LNCaP clone FGC (cell line): ENCODE measurements around the gene HADHB.
"Not testable (repeated sequence)": the region's sequence is repeated elsewhere in the genome, so short reads cannot be mapped to it uniquely, and the experiment has no call there.

ENCODE experiments used
- DNase-seq: peaks from one replicate; pipeline ENCODE4 v3.0.0-alpha.2; 2011; ENCODE audit warnings: low read depth
- H3K4me3 ChIP-seq: 2 replicates; pipeline ENCODE4 v1.5.1; 2011; ENCODE audit warnings: mild to moderate bottlenecking, low read depth, low read length, control low read depth
- CTCF ChIP-seq: IDR thresholded peaks from 2 replicates; pipeline ENCODE4 v1.5.1; 2012; ENCODE audit warnings: mild to moderate bottlenecking; ENCODE audit not compliant: control insufficient read depth, insufficient read depth; ENCODE audit errors: extremely low read depth

The HADHB gene

GRCh38 chr2:26255759-26256384 is 11.1 kb downstream of the HADHB start:
- DNase-seq, result peak; percentile 85
- no peak for TF ChIP-seq CTCF
- H3K4me3 ChIP-seq, result peak overlapping the region; percentile 35

GRCh38 chr2:26258836-26259235 is 14.1 kb downstream of the HADHB start:
- H3K4me3 ChIP-seq, DNase-seq: not testable (repeated sequence)

- no peak for DNase-seq
- no peak for TF ChIP-seq CTCF
- no peak overlapping the region for H3K4me3 ChIP-seq
These were observed 23.5 kb downstream of the HADHB start for GRCh38 chr2:26268213-26268612.

GRCh38 chr2:26268670-26269385 is 24.1 kb downstream of the HADHB start:
- DNase-seq, H3K4me3 ChIP-seq: not testable (repeated sequence)

GRCh38 chr2:26269571-26270158 is 24.9 kb downstream of the HADHB start:
- no peak for DNase-seq
- no peak overlapping the region for H3K4me3 ChIP-seq
- TF ChIP-seq CTCF, result no peak

GRCh38 chr2:26270373-26270772 is 25.6 kb downstream of the HADHB start:
- no peak for DNase-seq
- H3K4me3 ChIP-seq, result no peak overlapping the region
- no peak for TF ChIP-seq CTCF

GRCh38 chr2:26273501-26273900 is 28.8 kb downstream of the HADHB start:
- no peak for DNase-seq
- TF ChIP-seq CTCF, result no peak
- no peak overlapping the region for H3K4me3 ChIP-seq
